Glomerular endothelial cell (primary cell): ENCODE results near the gene TADA2B. TPM values are rescaled to one million over a fixed set of nuclear protein-coding genes. Genes with fewer than 3 reads are reported as not detected.

ENCODE experiments used
- DNase-seq: peaks from one replicate; pipeline ENCODE4 v3.0.0-alpha.2; 2011; ENCODE audit warnings: low read depth, low spot score; ENCODE audit errors: extremely low read depth
- total RNA-seq: library from RNA; depleted of rRNA; stranded (reverse); fragments of >200 nt; gene quantifications from 2 replicates; pipeline ENCODE4 v1.2.3, GENCODE V29; 2015

The TADA2B gene, protein sequence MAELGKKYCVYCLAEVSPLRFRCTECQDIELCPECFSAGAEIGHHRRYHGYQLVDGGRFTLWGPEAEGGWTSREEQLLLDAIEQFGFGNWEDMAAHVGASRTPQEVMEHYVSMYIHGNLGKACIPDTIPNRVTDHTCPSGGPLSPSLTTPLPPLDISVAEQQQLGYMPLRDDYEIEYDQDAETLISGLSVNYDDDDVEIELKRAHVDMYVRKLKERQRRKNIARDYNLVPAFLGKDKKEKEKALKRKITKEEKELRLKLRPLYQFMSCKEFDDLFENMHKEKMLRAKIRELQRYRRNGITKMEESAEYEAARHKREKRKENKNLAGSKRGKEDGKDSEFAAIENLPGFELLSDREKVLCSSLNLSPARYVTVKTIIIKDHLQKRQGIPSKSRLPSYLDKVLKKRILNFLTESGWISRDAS
- total RNA-seq = 10.6 and 15.9 TPM in 2 replicates

DNA sequence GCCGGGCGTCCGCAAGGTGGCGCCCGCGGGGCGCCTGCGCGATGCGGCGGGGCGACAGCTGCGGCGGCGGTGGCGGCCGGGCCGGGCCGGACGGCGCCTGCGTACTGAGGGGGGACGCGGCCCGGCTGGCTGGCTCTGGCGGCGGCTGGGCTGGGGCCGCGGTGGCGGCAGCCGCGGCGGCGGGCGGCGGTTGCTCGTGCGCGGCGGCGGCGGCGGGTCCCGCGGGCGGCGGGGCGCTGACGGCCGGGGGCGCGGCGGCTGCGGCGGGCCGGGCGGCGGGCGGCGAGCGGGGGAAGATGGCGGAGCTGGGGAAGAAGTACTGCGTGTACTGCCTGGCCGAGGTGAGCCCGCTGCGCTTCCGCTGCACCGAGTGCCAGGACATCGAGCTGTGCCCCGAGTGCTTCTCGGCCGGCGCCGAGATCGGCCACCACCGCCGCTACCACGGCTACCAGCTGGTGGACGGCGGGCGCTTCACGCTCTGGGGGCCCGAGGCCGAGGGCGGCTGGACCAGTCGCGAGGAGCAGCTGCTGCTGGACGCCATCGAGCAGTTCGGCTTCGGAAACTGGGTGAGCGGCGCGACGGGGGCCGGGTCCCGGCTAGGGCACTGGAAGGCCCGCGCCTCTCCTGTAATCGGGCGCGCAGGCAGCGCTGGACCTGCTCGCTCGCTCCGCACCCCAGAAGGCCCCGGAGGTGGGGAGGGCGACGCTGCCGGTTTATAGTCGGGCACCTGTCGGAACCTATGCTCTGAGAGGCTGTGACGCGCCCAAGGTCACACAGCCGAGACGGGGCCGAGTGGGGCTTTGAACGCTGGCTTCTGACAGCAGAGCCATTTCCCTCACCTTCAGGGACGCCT is at the start of gene TADA2B:
TADA2B (plus strand) TSS at position 89 of the 853 bp plus-strand sequence; CDS start at position 297, 208 bp downstream.
- DNase-seq = no peak

DNA sequence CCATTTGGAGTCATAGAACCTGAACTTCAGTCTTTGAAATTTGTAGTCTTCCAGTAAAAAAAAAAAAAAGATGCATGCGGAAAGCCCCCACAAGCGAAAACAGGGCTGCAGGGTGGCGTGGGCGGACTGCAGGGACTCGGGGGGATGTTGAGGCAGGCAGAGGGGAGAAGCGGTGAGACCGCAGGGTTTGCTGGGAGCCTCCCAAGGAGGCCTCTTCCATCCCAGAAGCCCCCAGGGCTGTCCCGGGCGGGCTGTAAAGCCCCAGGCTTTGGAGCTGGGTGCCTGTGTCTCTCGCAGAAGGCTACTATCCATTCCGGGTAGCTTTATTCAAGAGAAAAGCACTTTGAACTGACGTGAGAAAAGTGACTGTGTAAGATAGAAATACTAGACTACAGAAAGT is 46.7 kb upstream of the TADA2B start:
- DNase-seq = no peak

DNA sequence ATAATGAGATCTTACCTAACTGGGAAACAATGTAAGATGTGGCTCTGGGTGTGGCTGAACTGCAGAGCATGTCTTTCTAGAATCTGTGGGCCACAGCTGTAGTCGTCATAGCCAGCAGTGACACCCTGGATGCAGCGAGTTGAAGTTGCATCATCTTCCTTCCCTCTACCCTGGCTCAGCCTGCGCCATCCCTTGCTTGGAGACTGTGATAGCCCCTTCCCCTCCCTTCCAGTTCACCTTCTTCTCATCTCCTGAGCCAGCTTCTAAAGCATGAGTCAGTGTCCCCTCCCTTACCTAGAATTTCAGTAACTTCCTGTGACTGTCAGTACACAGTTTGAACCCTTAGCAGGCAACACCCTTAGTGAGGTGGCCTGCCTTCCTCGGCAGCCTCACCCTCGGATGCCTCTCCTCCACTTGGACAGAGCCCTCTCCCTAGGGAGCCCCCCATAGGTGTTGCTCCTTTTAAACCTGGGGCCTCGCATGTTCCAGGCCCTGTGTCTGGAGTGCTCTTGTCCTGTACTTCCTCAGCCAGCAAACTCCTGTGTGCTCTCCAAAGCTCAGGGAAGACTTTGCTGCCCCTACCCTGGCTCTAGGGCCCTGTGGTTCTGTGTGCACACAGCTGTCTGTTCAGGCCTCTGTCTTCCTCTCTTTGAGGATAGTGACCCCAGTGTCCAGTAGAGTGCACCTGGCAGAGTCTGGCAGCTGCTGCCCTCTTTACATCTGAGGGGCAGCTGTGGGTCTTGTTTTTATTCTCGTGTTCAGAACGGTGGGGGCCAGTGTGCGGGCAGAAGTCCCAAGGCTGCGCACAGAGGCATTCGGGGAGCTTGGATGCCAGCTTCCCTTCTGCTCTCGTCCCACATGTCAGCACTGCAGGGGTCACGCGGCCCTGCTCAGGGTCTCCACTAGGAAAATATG is 43.7 kb upstream of the TADA2B start:
- DNase-seq = no peak

DNA sequence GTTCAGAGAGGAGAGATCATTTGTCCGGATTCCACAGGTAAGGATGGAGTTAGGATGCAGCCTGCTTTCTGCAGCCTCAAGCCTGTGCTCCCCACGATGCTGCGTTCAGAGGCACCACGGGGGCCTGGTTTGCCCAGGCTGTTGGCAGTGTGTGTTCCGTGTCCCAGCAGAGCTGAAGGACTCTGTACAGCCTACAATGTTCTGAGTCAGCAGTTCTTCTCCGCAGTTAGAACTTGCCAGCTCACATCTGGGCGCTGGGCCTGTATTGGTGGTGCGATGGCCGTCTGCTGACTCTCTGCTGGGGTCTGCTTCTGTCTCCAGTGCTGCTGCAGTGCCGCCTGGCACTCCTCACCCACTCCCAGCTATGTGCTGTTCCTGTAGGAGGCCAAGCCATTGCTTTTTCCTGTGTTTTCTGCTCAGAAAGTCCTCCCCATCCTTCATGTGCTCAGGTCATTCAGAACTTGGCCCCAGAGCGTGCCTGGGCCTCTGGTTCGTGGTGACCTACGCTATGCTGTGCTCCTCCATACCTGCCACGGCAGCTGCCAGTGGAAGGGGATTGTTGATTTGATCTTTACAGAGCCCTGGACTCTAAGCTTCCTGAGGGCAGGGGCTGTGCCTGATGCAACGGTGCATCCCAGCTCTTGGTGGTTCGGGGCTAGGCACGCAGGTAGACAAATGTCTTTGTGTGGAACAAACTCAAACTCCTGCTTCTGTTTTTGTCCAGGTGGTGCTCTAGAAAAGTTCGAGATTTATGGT is 42.6 kb upstream of the TADA2B start:
- no peak for DNase-seq

GRCh38 chr4:7001271-7001670 is 41.9 kb upstream of the TADA2B start:
- no peak for DNase-seq

DNA sequence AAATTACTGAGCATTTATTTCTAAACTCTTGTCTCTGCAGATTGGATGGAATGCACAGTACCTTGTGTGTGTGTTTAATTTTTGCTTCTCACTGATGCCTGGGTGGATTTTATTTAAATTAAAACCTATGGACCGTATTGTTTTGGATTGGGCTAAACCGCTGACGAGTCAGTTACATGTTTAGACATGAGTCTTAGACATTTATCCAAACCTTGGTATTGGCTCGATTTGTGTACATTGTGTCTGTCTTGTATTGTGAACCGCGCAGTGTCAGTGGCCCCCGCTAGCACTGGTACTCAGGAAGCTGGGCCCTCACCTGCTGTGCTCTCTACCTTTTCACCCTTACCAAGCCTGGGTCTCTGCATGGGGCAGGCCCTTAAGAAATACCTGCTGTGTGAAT is 40.8 kb upstream of the TADA2B start:
- no peak for DNase-seq

GRCh38 chr4:7003176-7003878 is 39.8 kb upstream of the TADA2B start:
- DNase-seq = no peak

- DNase-seq = no peak
These were observed 39.3 kb upstream of the TADA2B start for GRCh38 chr4:7003879-7004240.

DNA sequence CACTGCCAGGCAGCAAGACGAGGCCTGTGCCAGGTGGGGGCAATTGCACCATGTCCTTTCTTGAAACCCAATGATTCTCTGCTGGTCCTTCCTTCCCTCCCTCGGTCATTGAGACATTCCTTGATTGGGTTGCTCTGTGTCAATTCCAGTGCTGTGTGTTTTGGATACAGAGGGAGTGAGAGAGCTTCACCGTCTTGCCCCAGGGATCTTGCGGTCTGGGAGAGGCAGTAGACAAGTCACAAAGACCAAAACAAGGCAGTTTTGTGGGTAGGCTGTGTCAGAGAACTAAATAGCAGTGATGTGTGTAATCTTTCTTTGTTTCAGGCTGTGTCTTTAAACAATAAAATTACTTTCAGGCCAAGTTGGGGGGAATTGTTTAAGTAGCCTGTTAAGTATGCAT is 38.8 kb upstream of the TADA2B start:
- no peak for DNase-seq

DNA sequence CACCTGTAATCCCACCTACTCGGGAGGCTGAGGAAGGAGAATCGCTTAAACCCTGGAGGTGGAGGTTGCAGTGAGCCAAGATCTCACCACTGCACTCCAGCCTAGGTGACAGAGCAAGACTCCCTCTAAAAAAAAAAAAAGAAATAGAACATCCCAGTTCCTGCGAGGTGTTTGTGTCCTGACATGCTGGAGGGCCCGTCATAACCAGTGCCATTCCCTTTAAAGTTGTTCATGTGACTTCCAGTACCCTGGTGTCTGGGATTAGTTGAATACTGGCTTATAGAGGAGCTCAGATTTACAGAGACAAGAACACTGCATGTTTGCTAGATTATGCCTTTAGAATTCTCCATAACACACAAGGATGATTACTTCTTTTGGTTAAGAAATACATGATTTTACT is 37.6 kb upstream of the TADA2B start:
- DNase-seq = no peak

DNA sequence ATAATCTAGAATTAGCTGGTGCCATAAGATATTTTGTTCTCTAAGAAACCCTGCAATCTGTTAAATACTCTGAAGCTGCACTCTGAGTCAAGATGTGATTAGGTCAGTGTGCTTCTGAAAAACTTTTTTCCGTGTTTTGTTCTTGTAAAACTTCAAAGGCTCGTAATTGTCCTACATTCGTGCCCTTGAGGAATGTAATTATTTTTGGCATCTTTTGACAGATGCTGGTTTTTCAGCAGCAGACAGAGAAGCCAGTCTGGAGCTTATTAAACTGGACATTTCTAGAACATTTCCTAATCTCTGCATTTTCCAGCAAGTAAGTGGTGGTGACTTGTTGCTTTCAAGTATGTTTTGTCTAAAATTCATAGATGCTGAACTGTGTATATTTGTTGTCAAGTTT is 36.8 kb upstream of the TADA2B start:
- DNase-seq = no peak

DNA sequence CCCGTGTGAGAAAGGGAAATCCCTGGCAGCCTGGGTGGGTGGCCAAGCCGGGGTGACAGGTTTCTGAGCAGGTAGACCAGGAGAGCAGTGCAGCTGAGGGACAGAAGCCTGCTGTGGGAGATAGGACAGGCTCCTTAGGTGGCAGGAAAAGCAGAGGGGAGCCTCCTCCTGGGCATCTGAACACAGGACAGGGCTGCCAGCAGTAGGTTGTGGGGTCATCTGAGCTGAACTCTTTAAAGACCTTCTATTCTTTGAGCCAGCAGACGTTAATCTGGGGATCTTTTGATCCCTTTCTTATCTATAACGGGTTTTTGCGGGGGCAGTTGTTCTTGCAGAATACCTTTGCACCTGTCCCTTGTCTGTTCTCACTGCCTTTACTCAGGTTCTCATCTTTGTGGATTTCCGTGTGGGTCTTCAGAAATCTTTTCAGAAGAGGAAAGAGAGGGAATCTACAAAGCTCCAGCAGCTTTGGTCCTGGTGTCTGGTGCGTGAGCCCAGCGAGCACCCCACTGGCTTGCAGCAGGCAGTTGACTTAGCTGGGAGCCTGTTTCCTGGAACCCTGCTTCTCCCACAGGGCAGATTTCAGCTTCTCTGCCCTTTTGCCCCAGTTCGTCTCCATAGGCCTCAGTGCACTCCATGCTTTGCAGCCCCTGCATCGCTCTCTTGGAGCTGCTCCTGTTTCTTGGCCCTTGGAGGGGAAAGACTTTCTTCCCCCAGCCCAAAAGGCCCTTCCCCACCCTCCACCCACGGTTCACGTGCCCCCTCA is 35.8 kb upstream of the TADA2B start:
- DNase-seq = no peak

GRCh38 chr4:7007944-7008343 is 35.2 kb upstream of the TADA2B start:
- no peak for DNase-seq

DNA sequence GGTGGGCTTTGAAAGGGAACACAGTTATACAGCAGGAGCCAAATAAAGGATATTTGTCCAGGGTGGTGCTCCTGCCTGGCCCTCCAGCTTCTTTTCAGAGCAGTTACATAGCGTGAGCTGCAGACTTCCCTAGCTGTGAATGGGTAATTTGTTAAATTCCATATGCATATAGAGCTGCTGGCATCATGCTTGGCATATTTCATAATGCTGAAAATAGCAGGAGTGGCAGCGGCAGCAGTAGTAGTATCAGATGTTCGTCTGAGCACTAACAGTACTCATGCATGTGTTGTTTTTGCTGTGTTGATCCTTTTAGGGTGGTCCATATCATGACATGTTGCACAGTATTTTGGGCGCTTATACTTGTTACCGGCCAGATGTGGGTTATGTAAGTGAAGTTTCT is 33.6 kb upstream of the TADA2B start:
- no peak for DNase-seq

GRCh38 chr4:7013175-7013574 is 30.0 kb upstream of the TADA2B start:
- DNase-seq = no peak

- no peak for DNase-seq
These were observed 28.4 kb upstream of the TADA2B start for GRCh38 chr4:7014815-7015214.

- no peak for DNase-seq
These were observed 27.7 kb upstream of the TADA2B start for GRCh38 chr4:7015383-7016035.

DNA sequence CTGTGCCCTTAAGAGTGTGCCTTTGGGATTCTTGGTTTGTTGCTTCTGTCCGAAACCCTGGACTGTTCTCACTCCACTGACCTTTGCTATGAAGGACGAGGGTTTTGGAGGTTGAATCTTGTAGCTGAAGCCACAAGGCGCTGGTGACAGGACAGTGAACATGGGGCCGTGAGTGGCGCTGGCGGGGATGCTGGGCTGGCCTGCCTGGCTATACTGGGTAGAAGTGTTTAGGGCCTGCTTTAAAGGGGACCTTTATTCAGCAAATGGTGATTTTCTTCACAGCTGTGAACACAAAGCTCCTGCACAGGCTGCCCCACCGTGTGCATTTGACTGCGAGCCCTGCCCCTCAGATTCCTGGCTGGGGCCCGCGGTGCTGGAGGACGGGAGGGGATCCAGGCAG is 27.1 kb upstream of the TADA2B start:
- DNase-seq = no peak
